Measurements from ENCODE around the gene KLK8. TPM values are rescaled to one million over a fixed set of nuclear protein-coding genes. Genes with fewer than 3 reads are reported as not detected.
A peak's percentile ranks its signal among the peaks of the same experiment; 100 is the strongest.

The KLK8 gene
- total and polyA plus RNA-seq, 2 of the 13 experiments (the other 11 are each of a cell fraction or from before 2014, with no cell fraction given): not detected

- Histone ChIP-seq H4K20me1 (ENCODE audit: insufficient read depth, low read length) (no peaks in the 10 kb centered on the region), H3K27me3 (ENCODE audit: control insufficient read depth in 1 of 2, insufficient read depth in 2 of 2, low read length in 2 of 2) (peaks cover 2 to 23% of the 10 kb centered on the region in 2 experiments; a peak in 4 of 5 replicates), H2AFZ (ENCODE audit: low read length) (no peak overlapping the region), H3K9me3 (ENCODE audit: low read length) (no peaks in the 10 kb centered on the region), H3K36me3 (replicated peaks in 1 of 2; ENCODE audit: control insufficient read depth in 1 of 2, insufficient read depth in 2 of 2, low read length in 2 of 2) (no peaks in the 10 kb centered on the region), H3K9ac (ENCODE audit: insufficient read depth, low read depth, low read length) (no peak overlapping the region), H3K27ac (ENCODE audit: extremely low read length, insufficient read depth, low read length) (no peak overlapping the region), H3K4me1 (ENCODE audit: insufficient read depth, low read length) (0 out of 2 replicates have a peak, but pooled peaks cover 4% of the 10 kb centered on the region), H3K79me2 (ENCODE audit: insufficient read depth, low read length) (no peaks in the 10 kb centered on the region), H3K4me2 (ENCODE audit: low read depth, low read length) (no peak overlapping the region), H3K4me3 (replicated peaks in 1 of 3; ENCODE audit: insufficient read depth in 1 of 3, low read depth in 2 of 3, low read length in 3 of 3) (no peak overlapping the region)
- ChIA-PET CTCF (ENCODE audit: low intra/inter-chr PET ratio, low total read pairs) (no interaction called here), POLR2A (no interaction called here)
- FAIRE-seq (no peak), DNase-seq (ENCODE audit: low spot score) (no peak), ATAC-seq (no peak)
- no TSS peak for BruUV-seq (replicated peaks)
- WGBS (ENCODE audit: low lambda C conversion rate): 77% methylated on average over 6 of the region's 6 CpGs
- in situ Hi-C loops (cut with HindIII; ENCODE audit: extremely low pct_ligation_motif_present, low pct_unique_long_range_greater_than_20kb): no loop called here
- TF ChIP-seq, protein P1, sequence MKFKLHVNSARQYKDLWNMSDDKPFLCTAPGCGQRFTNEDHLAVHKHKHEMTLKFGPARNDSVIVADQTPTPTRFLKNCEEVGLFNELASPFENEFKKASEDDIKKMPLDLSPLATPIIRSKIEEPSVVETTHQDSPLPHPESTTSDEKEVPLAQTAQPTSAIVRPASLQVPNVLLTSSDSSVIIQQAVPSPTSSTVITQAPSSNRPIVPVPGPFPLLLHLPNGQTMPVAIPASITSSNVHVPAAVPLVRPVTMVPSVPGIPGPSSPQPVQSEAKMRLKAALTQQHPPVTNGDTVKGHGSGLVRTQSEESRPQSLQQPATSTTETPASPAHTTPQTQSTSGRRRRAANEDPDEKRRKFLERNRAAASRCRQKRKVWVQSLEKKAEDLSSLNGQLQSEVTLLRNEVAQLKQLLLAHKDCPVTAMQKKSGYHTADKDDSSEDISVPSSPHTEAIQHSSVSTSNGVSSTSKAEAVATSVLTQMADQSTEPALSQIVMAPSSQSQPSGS (CRISPR knock-in tag; IDR thresholded peaks at IDR 0.05): no peak
- TF ChIP-seq ZNF768 (CRISPR knock-in tag; IDR thresholded peaks at IDR 0.05): peak; percentile 60
- no peak for TF ChIP-seq KDM5B (CRISPR knock-in tag; IDR thresholded peaks at IDR 0.05; ENCODE audit: borderline replicate concordance)
- TF ChIP-seq, protein P2, sequence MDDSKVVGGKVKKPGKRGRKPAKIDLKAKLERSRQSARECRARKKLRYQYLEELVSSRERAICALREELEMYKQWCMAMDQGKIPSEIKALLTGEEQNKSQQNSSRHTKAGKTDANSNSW (CRISPR knock-in tag; IDR thresholded peaks at IDR 0.05; ENCODE audit: borderline replicate concordance): no peak
- TF ChIP-seq, protein P3, sequence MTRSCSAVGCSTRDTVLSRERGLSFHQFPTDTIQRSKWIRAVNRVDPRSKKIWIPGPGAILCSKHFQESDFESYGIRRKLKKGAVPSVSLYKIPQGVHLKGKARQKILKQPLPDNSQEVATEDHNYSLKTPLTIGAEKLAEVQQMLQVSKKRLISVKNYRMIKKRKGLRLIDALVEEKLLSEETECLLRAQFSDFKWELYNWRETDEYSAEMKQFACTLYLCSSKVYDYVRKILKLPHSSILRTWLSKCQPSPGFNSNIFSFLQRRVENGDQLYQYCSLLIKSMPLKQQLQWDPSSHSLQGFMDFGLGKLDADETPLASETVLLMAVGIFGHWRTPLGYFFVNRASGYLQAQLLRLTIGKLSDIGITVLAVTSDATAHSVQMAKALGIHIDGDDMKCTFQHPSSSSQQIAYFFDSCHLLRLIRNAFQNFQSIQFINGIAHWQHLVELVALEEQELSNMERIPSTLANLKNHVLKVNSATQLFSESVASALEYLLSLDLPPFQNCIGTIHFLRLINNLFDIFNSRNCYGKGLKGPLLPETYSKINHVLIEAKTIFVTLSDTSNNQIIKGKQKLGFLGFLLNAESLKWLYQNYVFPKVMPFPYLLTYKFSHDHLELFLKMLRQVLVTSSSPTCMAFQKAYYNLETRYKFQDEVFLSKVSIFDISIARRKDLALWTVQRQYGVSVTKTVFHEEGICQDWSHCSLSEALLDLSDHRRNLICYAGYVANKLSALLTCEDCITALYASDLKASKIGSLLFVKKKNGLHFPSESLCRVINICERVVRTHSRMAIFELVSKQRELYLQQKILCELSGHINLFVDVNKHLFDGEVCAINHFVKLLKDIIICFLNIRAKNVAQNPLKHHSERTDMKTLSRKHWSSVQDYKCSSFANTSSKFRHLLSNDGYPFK (CRISPR knock-in tag; IDR thresholded peaks at IDR 0.05; ENCODE audit: borderline replicate concordance): no peak
- TF ChIP-seq ZNF382 (CRISPR knock-in tag; IDR thresholded peaks at IDR 0.05; ENCODE audit: borderline replicate concordance): no peak
- TF ChIP-seq ZMYM3 (CRISPR knock-in tag; IDR thresholded peaks at IDR 0.05): peak; percentile 30; the same call in 1 of the 2 replicates
- no peak for TF ChIP-seq SAP130 (CRISPR knock-in tag; IDR thresholded peaks at IDR 0.05; ENCODE audit: low read depth)
- no peak for TF ChIP-seq ZNF317 (CRISPR knock-in tag; IDR thresholded peaks at IDR 0.05)
- peak; percentile 64 for TF ChIP-seq ZNF629 (CRISPR knock-in tag; conservative IDR thresholded peaks at IDR 0.05)
- no peak for TF ChIP-seq GATAD2A (CRISPR knock-in tag; IDR thresholded peaks at IDR 0.05)
- intact Hi-C loops (cut with micrococcal nuclease; ENCODE audit: unreplicated experiment): loop anchor here (10.0 kb wide), 1 partner anchor 79 kb away; no protein-coding TSS in a partner anchor
Measured at GRCh38 chr19:51014242-51014641, 12.8 kb upstream of the KLK8 start.

Measured in HepG2 (cell line).